ENCODE measurements around the gene TSPAN13.

TSPAN13 gene

DNA sequence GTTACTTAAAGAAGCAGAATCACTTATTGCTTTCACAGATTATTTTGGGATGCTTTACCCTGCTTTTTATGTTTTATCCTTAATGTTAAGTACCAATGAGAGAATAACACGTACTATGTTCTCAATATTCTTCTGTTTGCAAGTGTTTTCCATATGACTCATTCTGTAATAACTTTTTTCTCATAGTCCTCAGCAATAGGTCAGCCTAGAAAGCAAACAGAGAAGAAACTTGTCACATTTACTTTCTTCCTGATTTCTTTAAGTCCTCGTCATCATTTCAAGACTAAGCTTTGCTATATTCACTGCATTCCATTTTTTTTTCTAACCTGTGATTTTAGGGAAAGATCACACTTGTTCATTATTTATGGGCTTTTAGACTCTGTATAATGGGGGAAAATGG lies 58.0 kb downstream of the TSPAN13 start:
- Histone ChIP-seq H3K4me1 (ENCODE audit: insufficient read depth, insufficient read length) (no peaks in the 10 kb centered on the region), H3K36me3 (ENCODE audit: insufficient read depth, insufficient read length, low read length) (no peaks in the 10 kb centered on the region), H3K9ac (ENCODE audit: insufficient read length, low read depth) (no peak overlapping the region), H3K4me3 (ENCODE audit: insufficient read length, low read depth) (no peak overlapping the region), H3K27me3 (ENCODE audit: insufficient read depth, insufficient read length) (no peaks in the 10 kb centered on the region), H3K9me3 (ENCODE audit: insufficient read depth, low read length) (no peaks in the 10 kb centered on the region)
- no peak for DNase-seq (ENCODE audit: low read depth, low spot score)
- TF ChIP-seq SUZ12 (IDR thresholded peaks at IDR 0.05; ENCODE audit: extremely low read depth, insufficient read depth, insufficient read length) (no peak), ZNF274 (IDR thresholded peaks at IDR 0.05; ENCODE audit: low read depth, low read length) (no peak), YY1 (IDR thresholded peaks at IDR 0.05; ENCODE audit: insufficient read depth, insufficient read length) (no peak)

DNA sequence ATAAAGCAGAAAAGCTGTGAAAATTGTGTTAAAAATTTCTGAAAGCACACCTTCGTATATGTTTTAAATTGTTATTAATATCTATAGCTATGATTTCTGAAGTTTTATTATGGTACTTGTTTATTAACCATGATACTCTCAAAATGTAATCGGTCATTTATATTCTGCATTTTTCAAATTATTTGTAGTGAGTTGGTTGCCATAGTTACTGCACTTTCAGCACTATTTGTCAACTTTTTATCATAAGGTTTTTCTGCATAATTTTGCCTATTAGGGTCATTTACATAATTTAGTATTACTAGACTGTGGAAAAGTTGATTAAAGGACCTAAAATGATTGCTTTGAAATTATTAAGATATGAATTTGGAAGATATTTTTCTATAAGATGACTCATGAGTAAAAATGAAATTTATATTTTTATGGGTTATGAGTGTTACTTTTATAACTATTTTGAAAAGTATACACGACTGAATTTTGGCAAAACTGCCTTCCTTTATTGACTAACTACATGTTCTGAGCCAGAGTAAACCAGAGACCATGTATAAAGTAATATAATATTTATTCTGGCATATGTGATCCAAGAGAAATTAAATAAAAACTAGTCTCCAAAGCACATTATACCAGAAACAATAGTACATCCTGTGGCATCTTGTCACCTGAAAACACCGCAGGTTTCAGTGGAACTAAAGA lies 59.1 kb downstream of the TSPAN13 start:
- no peaks in the 10 kb centered on the region for H3K9me3 ChIP-seq (ENCODE audit: insufficient read depth, low read length)
- H3K4me3 ChIP-seq (ENCODE audit: insufficient read length, low read depth): no peak overlapping the region
- no peaks in the 10 kb centered on the region for H3K27me3 ChIP-seq (ENCODE audit: insufficient read depth, insufficient read length)
- DNase-seq (ENCODE audit: low read depth, low spot score): no peak
- no peaks in the 10 kb centered on the region for H3K4me1 ChIP-seq (ENCODE audit: insufficient read depth, insufficient read length)
- TF ChIP-seq SUZ12 (IDR thresholded peaks at IDR 0.05; ENCODE audit: extremely low read depth, insufficient read depth, insufficient read length): no peak
- TF ChIP-seq YY1 (IDR thresholded peaks at IDR 0.05; ENCODE audit: insufficient read depth, insufficient read length): no peak
- TF ChIP-seq ZNF274 (IDR thresholded peaks at IDR 0.05; ENCODE audit: low read depth, low read length): no peak
- H3K36me3 ChIP-seq (ENCODE audit: insufficient read depth, insufficient read length, low read length): no peaks in the 10 kb centered on the region
- no peak overlapping the region for H3K9ac ChIP-seq (ENCODE audit: insufficient read length, low read depth)

DNA sequence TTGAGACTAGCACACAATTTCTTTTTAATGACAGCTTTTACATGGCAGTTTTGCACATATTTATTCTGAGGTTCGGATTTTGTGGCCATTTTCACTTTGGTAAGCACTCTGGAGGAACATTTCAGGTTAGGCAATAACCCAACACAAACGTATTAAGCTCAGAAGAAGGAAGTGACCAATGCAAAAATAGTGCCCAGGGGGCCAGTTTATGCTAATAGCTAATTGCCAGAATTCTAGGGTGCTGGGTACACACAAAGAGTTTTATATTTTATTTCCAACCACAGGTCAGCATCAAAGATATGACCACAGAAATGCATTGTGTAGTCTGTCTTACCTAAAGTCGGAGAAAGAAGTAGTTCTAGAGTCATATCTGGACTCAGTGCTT lies 59.7 kb downstream of the TSPAN13 start:
- H3K9ac ChIP-seq (ENCODE audit: insufficient read length, low read depth): no peak overlapping the region
- no peak for DNase-seq (ENCODE audit: low read depth, low spot score)
- no peaks in the 10 kb centered on the region for H3K27me3 ChIP-seq (ENCODE audit: insufficient read depth, insufficient read length)
- TF ChIP-seq ZNF274 (IDR thresholded peaks at IDR 0.05; ENCODE audit: low read depth, low read length) (no peak), YY1 (IDR thresholded peaks at IDR 0.05; ENCODE audit: insufficient read depth, insufficient read length) (no peak), SUZ12 (IDR thresholded peaks at IDR 0.05; ENCODE audit: extremely low read depth, insufficient read depth, insufficient read length) (no peak)
- no peaks in the 10 kb centered on the region for H3K9me3 ChIP-seq (ENCODE audit: insufficient read depth, low read length)
- no peaks in the 10 kb centered on the region for H3K36me3 ChIP-seq (ENCODE audit: insufficient read depth, insufficient read length, low read length)
- no peak overlapping the region for H3K4me3 ChIP-seq (ENCODE audit: insufficient read length, low read depth)
- H3K4me1 ChIP-seq (ENCODE audit: insufficient read depth, insufficient read length): no peaks in the 10 kb centered on the region

DNA sequence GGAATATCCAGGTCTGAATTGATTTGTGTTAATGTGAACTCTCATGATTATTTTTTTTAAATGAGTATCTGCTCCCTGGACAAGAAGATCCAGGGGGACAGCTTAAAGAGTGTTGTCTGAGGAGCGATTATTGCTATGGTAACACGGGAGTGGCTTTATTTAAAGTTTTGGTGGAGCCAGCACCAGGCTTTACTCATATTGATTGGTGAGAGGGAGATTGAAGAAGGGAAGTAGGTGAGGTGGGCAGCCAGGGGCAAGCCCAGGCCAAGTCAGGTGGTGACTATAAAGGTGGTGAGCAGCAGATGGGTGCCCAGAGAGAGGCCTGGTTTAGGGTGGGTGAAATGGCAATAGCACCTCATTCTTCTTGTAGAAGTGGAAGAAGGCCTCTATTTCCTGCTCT lies 61.4 kb downstream of the TSPAN13 start:
- H3K36me3 ChIP-seq (ENCODE audit: insufficient read depth, insufficient read length, low read length): no peaks in the 10 kb centered on the region
- no peaks in the 10 kb centered on the region for H3K9me3 ChIP-seq (ENCODE audit: insufficient read depth, low read length)
- no peak overlapping the region for H3K4me3 ChIP-seq (ENCODE audit: insufficient read length, low read depth)
- DNase-seq (ENCODE audit: low read depth, low spot score): no peak
- H3K27me3 ChIP-seq (ENCODE audit: insufficient read depth, insufficient read length): no peaks in the 10 kb centered on the region
- H3K9ac ChIP-seq (ENCODE audit: insufficient read length, low read depth): no peak overlapping the region
- no peak for TF ChIP-seq ZNF274 (IDR thresholded peaks at IDR 0.05; ENCODE audit: low read depth, low read length)
- TF ChIP-seq SUZ12 (IDR thresholded peaks at IDR 0.05; ENCODE audit: extremely low read depth, insufficient read depth, insufficient read length): no peak
- no peak for TF ChIP-seq YY1 (IDR thresholded peaks at IDR 0.05; ENCODE audit: insufficient read depth, insufficient read length)
- H3K4me1 ChIP-seq (ENCODE audit: insufficient read depth, insufficient read length): no peaks in the 10 kb centered on the region

DNA sequence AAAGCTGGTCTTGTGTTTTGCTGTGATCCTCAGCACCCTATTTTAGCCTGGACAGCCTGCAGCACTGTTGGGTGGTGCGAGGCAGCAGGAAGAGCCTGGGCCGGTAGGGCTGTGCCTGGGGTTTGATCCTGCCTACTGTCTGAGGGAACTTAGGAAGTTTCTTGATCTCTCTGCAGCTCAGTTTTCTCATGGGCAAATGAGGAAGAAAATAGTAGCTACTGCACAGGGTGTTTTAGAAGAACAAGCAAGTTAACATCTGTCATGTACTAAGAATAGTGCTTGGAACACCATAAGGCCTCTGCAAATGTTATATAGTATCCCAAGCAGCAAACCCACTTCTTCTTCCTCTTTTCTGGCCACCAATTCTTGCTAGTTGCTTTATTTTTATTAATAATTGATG lies 63.3 kb downstream of the TSPAN13 start:
- Histone ChIP-seq H3K4me1 (ENCODE audit: insufficient read depth, insufficient read length) (no peaks in the 10 kb centered on the region), H3K36me3 (ENCODE audit: insufficient read depth, insufficient read length, low read length) (no peaks in the 10 kb centered on the region), H3K9me3 (ENCODE audit: insufficient read depth, low read length) (no peaks in the 10 kb centered on the region), H3K9ac (ENCODE audit: insufficient read length, low read depth) (no peak overlapping the region), H3K4me3 (ENCODE audit: insufficient read length, low read depth) (no peak overlapping the region), H3K27me3 (ENCODE audit: insufficient read depth, insufficient read length) (no peaks in the 10 kb centered on the region)
- no peak for DNase-seq (ENCODE audit: low read depth, low spot score)
- no peak for TF ChIP-seq ZNF274 (IDR thresholded peaks at IDR 0.05; ENCODE audit: low read depth, low read length)
- TF ChIP-seq SUZ12 (IDR thresholded peaks at IDR 0.05; ENCODE audit: extremely low read depth, insufficient read depth, insufficient read length): no peak
- TF ChIP-seq YY1 (IDR thresholded peaks at IDR 0.05; ENCODE audit: insufficient read depth, insufficient read length): no peak

DNA sequence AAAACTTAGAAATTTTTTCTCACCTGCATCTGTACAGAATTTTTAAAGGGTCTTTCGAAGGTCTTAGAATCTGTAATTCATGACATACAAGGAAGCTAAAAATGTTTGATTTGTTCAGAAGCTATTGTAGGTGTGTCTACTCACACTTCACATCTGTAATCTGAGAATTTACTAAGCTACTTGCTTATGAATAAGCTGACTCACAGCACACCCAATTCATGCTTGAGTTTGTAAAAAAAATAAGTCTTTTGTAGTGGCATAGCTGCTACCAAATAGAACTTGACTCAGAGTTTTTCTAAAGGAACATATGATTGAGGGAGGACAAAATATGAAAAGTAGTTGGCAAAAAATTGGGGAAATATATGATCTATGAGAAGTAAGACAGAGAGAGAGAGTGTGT lies 64.0 kb downstream of the TSPAN13 start:
- TF ChIP-seq YY1 (IDR thresholded peaks at IDR 0.05; ENCODE audit: insufficient read depth, insufficient read length) (no peak), ZNF274 (IDR thresholded peaks at IDR 0.05; ENCODE audit: low read depth, low read length) (no peak), SUZ12 (IDR thresholded peaks at IDR 0.05; ENCODE audit: extremely low read depth, insufficient read depth, insufficient read length) (no peak)
- H3K9me3 ChIP-seq (ENCODE audit: insufficient read depth, low read length): no peaks in the 10 kb centered on the region
- H3K9ac ChIP-seq (ENCODE audit: insufficient read length, low read depth): no peak overlapping the region
- H3K27me3 ChIP-seq (ENCODE audit: insufficient read depth, insufficient read length): no peaks in the 10 kb centered on the region
- H3K4me3 ChIP-seq (ENCODE audit: insufficient read length, low read depth): no peak overlapping the region
- DNase-seq (ENCODE audit: low read depth, low spot score): no peak
- no peaks in the 10 kb centered on the region for H3K4me1 ChIP-seq (ENCODE audit: insufficient read depth, insufficient read length)
- H3K36me3 ChIP-seq (ENCODE audit: insufficient read depth, insufficient read length, low read length): no peaks in the 10 kb centered on the region

DNA sequence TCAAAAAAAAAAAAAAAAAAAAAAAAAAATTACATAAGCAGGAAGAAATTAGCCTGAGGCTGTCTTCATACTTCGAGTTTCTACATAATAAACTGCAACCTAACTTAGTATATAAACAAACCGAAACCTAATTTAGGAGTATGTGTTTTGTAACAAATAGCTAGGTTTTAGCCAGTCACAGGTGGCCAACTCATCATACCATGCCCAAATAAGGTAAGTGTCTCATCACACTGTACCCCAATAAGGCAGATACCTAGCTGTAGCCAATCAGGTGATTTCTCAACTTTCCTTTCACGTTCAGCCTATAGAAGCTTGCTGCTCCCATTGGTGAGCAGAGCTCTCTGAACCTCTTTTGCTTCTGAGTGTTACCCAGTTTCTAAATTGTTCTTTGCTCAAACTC lies 65.2 kb downstream of the TSPAN13 start:
- Histone ChIP-seq H3K27me3 (ENCODE audit: insufficient read depth, insufficient read length) (no peaks in the 10 kb centered on the region), H3K4me3 (ENCODE audit: insufficient read length, low read depth) (no peak overlapping the region), H3K9me3 (ENCODE audit: insufficient read depth, low read length) (no peaks in the 10 kb centered on the region), H3K4me1 (ENCODE audit: insufficient read depth, insufficient read length) (no peaks in the 10 kb centered on the region), H3K36me3 (ENCODE audit: insufficient read depth, insufficient read length, low read length) (no peaks in the 10 kb centered on the region), H3K9ac (ENCODE audit: insufficient read length, low read depth) (no peak overlapping the region)
- DNase-seq (ENCODE audit: low read depth, low spot score): no peak
- TF ChIP-seq YY1 (IDR thresholded peaks at IDR 0.05; ENCODE audit: insufficient read depth, insufficient read length) (no peak), ZNF274 (IDR thresholded peaks at IDR 0.05; ENCODE audit: low read depth, low read length) (no peak), SUZ12 (IDR thresholded peaks at IDR 0.05; ENCODE audit: extremely low read depth, insufficient read depth, insufficient read length) (no peak)
